ENCODE measurements around the gene CUBN. TPM values are rescaled to one million over a fixed set of nuclear protein-coding genes. Genes with fewer than 3 reads are reported as not detected.
A peak's percentile ranks its signal among the peaks of the same experiment; 100 is the strongest.
"Not testable (repeated sequence)": the region's sequence is repeated elsewhere in the genome, so short reads cannot be mapped to it uniquely, and the experiment has no call there.

CUBN gene
- total RNA-seq, 2 experiments from 2014 or later, result 0.80 to 0.81 TPM

GRCh38 chr10:16835228-16835627, 294.4 kb downstream of the CUBN start:
- no peaks in the 10 kb centered on the region for H3K27me3 Mint-ChIP-seq
- peak; percentile 28 for DNase-seq
- CTCF ChIA-PET, result interaction anchor here (0.6 to 1.5 kb wide), 4 partner anchors 11 to 759 kb away, joined by 3 to 5 read pairs (median 4); no protein-coding TSS in a partner anchor
- peak overlapping the region; percentile 44 for H3K27ac Mint-ChIP-seq
- H3K4me1 Mint-ChIP-seq, result peaks cover 23% of the 10 kb centered on the region
- POLR2A ChIA-PET, result interaction anchor here (0.6 to 1.6 kb wide), 2 partner anchors 18 to 266 kb away, joined by 3 to 6 read pairs; partner anchors contain the start of gene RSU1
- peak overlapping the region; percentile 27 for H3K4me3 Mint-ChIP-seq
- no peaks in the 10 kb centered on the region for H3K36me3 Mint-ChIP-seq (ENCODE audit: low read depth)
- no peaks in the 10 kb centered on the region for H3K9me3 Mint-ChIP-seq

- H3K27me3 Mint-ChIP-seq, result no peaks in the 10 kb centered on the region
- no peaks in the 10 kb centered on the region for H3K36me3 Mint-ChIP-seq (ENCODE audit: low read depth)
- CTCF ChIA-PET, result interaction anchor here (0.6 kb wide), 1 partner anchor 412 kb away, joined by 3 read pairs; no protein-coding TSS in a partner anchor
- peaks cover 28% of the 10 kb centered on the region for H3K4me1 Mint-ChIP-seq
- DNase-seq, result no peak
- no peak overlapping the region for H3K4me3 Mint-ChIP-seq
- H3K27ac Mint-ChIP-seq, result no peak overlapping the region
- H3K9me3 Mint-ChIP-seq, result no peaks in the 10 kb centered on the region
- POLR2A ChIA-PET, result interaction anchor here (1.4 kb wide), 1 partner anchor 405 kb away, joined by 8 read pairs; no protein-coding TSS in a partner anchor
Observed at GRCh38 chr10:16832351-16833080, 297.1 kb downstream of the CUBN start.

GRCh38 chr10:16828701-16829175, 300.9 kb downstream of the CUBN start:
- Mint-ChIP-seq H3K36me3 (ENCODE audit: low read depth) (no peaks in the 10 kb centered on the region), H3K4me1 (peaks cover 8% of the 10 kb centered on the region), H3K27ac (no peak overlapping the region), H3K9me3 (no peaks in the 10 kb centered on the region), H3K4me3 (no peak overlapping the region), H3K27me3 (no peaks in the 10 kb centered on the region)
- ChIA-PET CTCF (interaction anchor here (0.7 to 2.3 kb wide), 6 partner anchors 9 to 428 kb away, joined by 3 to 10 read pairs (median 4); partner anchors contain the start of gene RSU1), POLR2A (interaction anchor here (1.4 kb wide), 1 partner anchor 11 kb away, joined by 7 read pairs; the partner anchor contains the start of gene RSU1)
- DNase-seq, result no peak

GRCh38 chr10:16828114-16828568, 301.5 kb downstream of the CUBN start:
- Mint-ChIP-seq H3K27ac (no peak overlapping the region), H3K27me3 (no peaks in the 10 kb centered on the region), H3K4me3 (no peak overlapping the region), H3K9me3 (peaks cover 4% of the 10 kb centered on the region), H3K36me3 (ENCODE audit: low read depth) (no peaks in the 10 kb centered on the region), H3K4me1 (peaks cover 8% of the 10 kb centered on the region)
- peak; percentile 65 for DNase-seq
- ChIA-PET POLR2A (interaction anchor here (1.4 kb wide), 1 partner anchor 10 kb away, joined by 7 read pairs; the partner anchor contains the start of gene RSU1), CTCF (interaction anchor here (0.8 to 2.3 kb wide), 8 partner anchors 9 to 431 kb away, joined by 3 to 10 read pairs (median 4); partner anchors contain the start of gene RSU1)

GRCh38 chr10:16827474-16827873, 302.1 kb downstream of the CUBN start:
- not testable (repeated sequence) for H3K27me3 Mint-ChIP-seq; DNase-seq; H3K36me3 Mint-ChIP-seq (ENCODE audit: low read depth); H3K27ac Mint-ChIP-seq; H3K4me1 Mint-ChIP-seq; H3K9me3 Mint-ChIP-seq; H3K4me3 Mint-ChIP-seq
- ChIA-PET CTCF (interaction anchor here (1.1 to 2.3 kb wide), 7 partner anchors 8 to 431 kb away, joined by 3 to 10 read pairs (median 4); partner anchors contain the start of gene RSU1), POLR2A (interaction anchor here (1.4 kb wide), 1 partner anchor 10 kb away, joined by 7 read pairs; the partner anchor contains the start of gene RSU1)

- peaks cover 3% of the 10 kb centered on the region for H3K27me3 Mint-ChIP-seq
- peaks cover 10% of the 10 kb centered on the region for H3K4me1 Mint-ChIP-seq
- H3K36me3 Mint-ChIP-seq (ENCODE audit: low read depth), result peaks cover 15% of the 10 kb centered on the region
- DNase-seq, result no peak
- CTCF ChIA-PET, result no interaction called here
- no peak overlapping the region for H3K4me3 Mint-ChIP-seq
- POLR2A ChIA-PET, result no interaction called here
- H3K27ac Mint-ChIP-seq, result no peak overlapping the region
- peaks cover 21% of the 10 kb centered on the region for H3K9me3 Mint-ChIP-seq
Observed at GRCh38 chr10:16822726-16823360, 306.8 kb downstream of the CUBN start.

- ChIA-PET POLR2A (no interaction called here), CTCF (interaction anchor here (1.2 to 1.3 kb wide), 2 partner anchors 12 to 920 kb away, joined by 3 to 4 read pairs; no protein-coding TSS in a partner anchor)
- DNase-seq, result no peak
- Mint-ChIP-seq H3K27ac (no peak overlapping the region), H3K4me3 (no peak overlapping the region), H3K9me3 (peaks cover 21% of the 10 kb centered on the region), H3K4me1 (peaks cover 12% of the 10 kb centered on the region), H3K36me3 (ENCODE audit: low read depth) (peaks cover 21% of the 10 kb centered on the region), H3K27me3 (peaks cover 4% of the 10 kb centered on the region)
Observed at GRCh38 chr10:16822027-16822426, 307.6 kb downstream of the CUBN start.

GRCh38 chr10:16820421-16820820, 309.2 kb downstream of the CUBN start:
- CTCF ChIA-PET, result no interaction called here
- Mint-ChIP-seq H3K4me3 (no peak overlapping the region), H3K9me3 (peaks cover 21% of the 10 kb centered on the region), H3K27ac (no peak overlapping the region), H3K4me1 (peaks cover 24% of the 10 kb centered on the region), H3K27me3 (peaks cover 4% of the 10 kb centered on the region), H3K36me3 (ENCODE audit: low read depth) (peaks cover 25% of the 10 kb centered on the region)
- no peak for DNase-seq
- POLR2A ChIA-PET, result no interaction called here

- CTCF ChIA-PET, result interaction anchor here (1.1 kb wide), 1 partner anchor 8 kb away, joined by 3 read pairs; no protein-coding TSS in a partner anchor
- Mint-ChIP-seq H3K27me3 (peaks cover 4% of the 10 kb centered on the region), H3K27ac (no peak overlapping the region), H3K36me3 (ENCODE audit: low read depth) (peaks cover 28% of the 10 kb centered on the region), H3K9me3 (peaks cover 21% of the 10 kb centered on the region), H3K4me1 (peaks cover 28% of the 10 kb centered on the region), H3K4me3 (no peak overlapping the region)
- DNase-seq, result no peak
- POLR2A ChIA-PET, result interaction anchor here (1.0 kb wide), 1 partner anchor 418 kb away, joined by 3 read pairs; no protein-coding TSS in a partner anchor
Observed at GRCh38 chr10:16820018-16820417, 309.6 kb downstream of the CUBN start.

- Mint-ChIP-seq H3K36me3 (ENCODE audit: low read depth) (peaks cover 32% of the 10 kb centered on the region), H3K4me3 (no peak overlapping the region), H3K9me3 (peaks cover 21% of the 10 kb centered on the region), H3K4me1 (peaks cover 34% of the 10 kb centered on the region), H3K27ac (no peak overlapping the region), H3K27me3 (peaks cover 4% of the 10 kb centered on the region)
- ChIA-PET POLR2A (interaction anchor here (1.0 kb wide), 1 partner anchor 419 kb away, joined by 3 read pairs; no protein-coding TSS in a partner anchor), CTCF (interaction anchor here (1.1 kb wide), 1 partner anchor 8 kb away, joined by 3 read pairs; no protein-coding TSS in a partner anchor)
- DNase-seq, result no peak
Observed at GRCh38 chr10:16819436-16819835, 310.2 kb downstream of the CUBN start.

GRCh38 chr10:16819026-16819425, 310.6 kb downstream of the CUBN start:
- no peak for DNase-seq
- POLR2A ChIA-PET, result interaction anchor here (1.0 kb wide), 1 partner anchor 419 kb away, joined by 3 read pairs; no protein-coding TSS in a partner anchor
- H3K27me3 Mint-ChIP-seq, result peaks cover 4% of the 10 kb centered on the region
- H3K9me3 Mint-ChIP-seq, result peaks cover 21% of the 10 kb centered on the region
- H3K4me1 Mint-ChIP-seq, result peaks cover 34% of the 10 kb centered on the region
- H3K27ac Mint-ChIP-seq, result no peak overlapping the region
- H3K36me3 Mint-ChIP-seq (ENCODE audit: low read depth), result peaks cover 33% of the 10 kb centered on the region
- CTCF ChIA-PET, result interaction anchor here (1.1 kb wide), 1 partner anchor 9 kb away, joined by 3 read pairs; no protein-coding TSS in a partner anchor
- no peak overlapping the region for H3K4me3 Mint-ChIP-seq
